Tracheal epithelial cell (primary cell): ENCODE measurements around the gene ZNF627. TPM values are rescaled to one million over a fixed set of nuclear protein-coding genes. Genes with fewer than 3 reads are reported as not detected.

Experiments used
- total RNA-seq: library from RNA; depleted of rRNA; stranded (reverse); fragments of >200 nt; gene quantifications from 2 replicates; pipeline ENCODE4 v1.2.1, GENCODE V29; 2014

Gene ZNF627
- 22.6 and 24.6 TPM in 2 replicates for total RNA-seq

DNA sequence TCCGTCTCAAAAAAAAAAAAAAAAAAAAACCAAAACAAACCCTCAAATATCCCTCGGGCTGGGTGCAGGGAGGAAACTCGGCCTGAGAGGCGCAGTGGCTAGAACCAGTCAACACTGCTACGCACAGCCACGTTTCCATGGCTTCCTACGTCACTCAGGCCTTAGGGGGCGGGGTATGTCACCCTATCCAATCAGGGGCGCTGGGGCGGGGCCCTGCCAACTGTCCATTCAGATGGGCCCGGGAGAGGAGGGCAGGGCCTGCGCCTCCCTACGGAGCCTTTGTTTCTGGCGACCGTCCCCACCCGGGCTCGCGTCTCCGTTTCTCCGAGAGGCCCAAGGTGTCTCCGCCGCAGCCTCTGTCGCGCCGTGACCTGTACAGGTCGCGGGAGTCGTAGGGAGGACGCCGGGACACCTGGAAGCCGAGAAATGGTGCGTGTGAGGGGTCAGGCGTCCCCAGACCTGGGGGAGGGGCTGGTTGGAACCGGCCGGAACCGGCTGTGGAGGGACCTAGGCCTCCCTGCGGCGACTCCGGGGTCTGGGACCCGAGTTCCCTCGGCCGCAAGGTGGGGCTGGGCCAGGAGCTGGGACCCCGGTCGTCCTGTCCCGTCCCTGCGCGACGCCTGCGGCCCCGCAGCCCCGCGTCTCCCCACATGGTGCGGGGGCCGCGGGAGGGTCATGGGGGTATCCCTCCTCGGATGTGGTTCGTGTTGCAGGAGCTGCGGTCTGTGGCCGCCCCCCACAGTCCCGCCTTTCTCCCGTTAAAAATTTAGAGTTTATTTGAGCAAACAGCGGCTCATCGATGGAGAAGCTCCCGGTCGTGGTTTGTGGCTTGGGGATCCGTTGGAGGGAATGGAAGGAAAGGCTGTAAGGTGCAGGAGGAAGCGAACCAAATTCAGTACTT is at the start of gene ZNF627:
ZNF627 (plus strand) TSS at position 282 of the 901 bp plus-strand sequence; CDS start at position 427, 145 bp downstream.

DNA sequence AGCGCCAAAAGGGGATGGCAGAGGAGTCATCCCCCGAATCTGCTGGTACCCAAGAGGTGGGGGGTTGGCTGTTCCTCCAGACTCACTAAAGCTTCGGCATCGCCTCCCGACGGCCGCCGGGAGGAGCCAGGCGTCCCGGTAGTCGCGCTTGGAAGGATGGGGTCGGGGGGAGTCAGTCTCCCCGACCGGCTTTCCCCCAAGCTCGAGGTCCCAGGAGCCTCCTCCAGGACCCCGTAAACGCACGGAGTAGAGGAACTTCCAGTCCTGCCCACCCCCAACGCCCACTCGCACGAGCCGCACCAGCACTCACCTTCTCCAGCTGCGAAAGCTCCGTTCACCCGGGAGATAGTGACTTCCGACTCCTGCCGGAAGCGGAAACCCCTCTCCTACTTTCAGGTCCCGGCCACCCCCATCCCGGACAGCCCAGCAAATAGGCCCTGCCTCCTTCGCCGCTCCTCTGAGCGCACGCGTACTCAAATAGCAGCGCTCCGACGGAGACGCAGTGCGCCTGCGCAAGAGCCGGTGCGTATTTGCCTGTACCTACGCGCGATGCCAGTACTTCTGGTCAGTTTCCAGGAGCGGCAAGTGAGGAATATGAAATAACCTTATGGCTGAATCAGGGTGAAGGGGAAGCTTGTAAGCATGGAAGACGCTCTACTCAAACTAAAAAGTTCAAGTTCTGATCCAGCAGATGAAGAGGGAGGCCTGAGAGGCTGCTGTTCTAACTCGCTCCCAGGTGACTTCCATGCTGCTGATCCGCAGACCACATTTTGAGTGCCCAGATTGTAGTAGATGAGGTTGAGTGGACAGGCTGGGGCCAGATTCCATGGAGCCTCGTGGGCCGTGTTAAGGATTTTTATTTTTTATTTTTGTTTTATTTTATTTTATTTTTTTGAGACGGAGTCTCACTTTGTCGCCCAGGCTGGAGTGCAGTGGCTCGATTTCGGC is 38.1 kb upstream of the ZNF627 start, which contains the start of gene ELOF1:
ELOF1 (minus strand) TSS at position 350 of the 948 bp plus-strand sequence. CDS start 4,883 bp downstream, outside the sequence.

GRCh38 chr19:11577451-11578257 is 19.6 kb upstream of the ZNF627 start, which contains the start of gene ACP5:
Gene ACP5, minus strand, starts transcription at chr19:11577645. Its CDS starts 328 bp downstream, at chr19:11577317.

Other genes with a start within 250 kb of the ZNF627 start
- 4.1 and 5.3 TPM in 2 replicates for gene PLPPR2, start 242.1 kb upstream of the ZNF627 start, total RNA-seq
- gene SWSAP1, start 222.8 kb upstream of the ZNF627 start, total RNA-seq: 0.21 and 0.72 TPM in 2 replicates
- 0.85 and 0.96 TPM in 2 replicates for gene EPOR, start 213.2 kb upstream of the ZNF627 start, total RNA-seq
- gene RGL3, start 178.2 kb upstream of the ZNF627 start, total RNA-seq: 1.4 TPM in 1 of 2 replicates, not detected in the other
- under 0.01 TPM in 1 of 2 replicates, not detected in the other for gene ODAD3, start 162.4 kb upstream of the ZNF627 start, total RNA-seq
- 107 TPM in 2 replicates for gene PRKCSH, start 161.8 kb upstream of the ZNF627 start, total RNA-seq
- not detected in 2 replicates for gene ELAVL3, start 116.4 kb upstream of the ZNF627 start, total RNA-seq
- gene ZNF653, start 91.6 kb upstream of the ZNF627 start, total RNA-seq: 6.6 and 11.1 TPM in 2 replicates
- gene ECSIT, start 68.3 kb upstream of the ZNF627 start, total RNA-seq: 41.2 and 71.0 TPM in 2 replicates
- 1.7 TPM in 1 of 2 replicates, not detected in the other for gene CNN1, start 58.6 kb upstream of the ZNF627 start, total RNA-seq
- gene ELOF1, start 38.3 kb upstream of the ZNF627 start, total RNA-seq: 27.1 and 28.9 TPM in 2 replicates
- 46.7 and 66.5 TPM in 2 replicates for gene ACP5, start 19.8 kb upstream of the ZNF627 start, total RNA-seq
- 6.4 and 8.7 TPM in 2 replicates for gene ZNF823, start 141.5 kb downstream of the ZNF627 start, total RNA-seq
- gene ZNF441, start 169.5 kb downstream of the ZNF627 start, total RNA-seq: 4.6 and 6.4 TPM in 2 replicates
- gene ZNF491, start 201.0 kb downstream of the ZNF627 start, total RNA-seq: 0.72 and 0.85 TPM in 2 replicates
- 8.4 and 9.6 TPM in 2 replicates for gene ZNF440, start 216.8 kb downstream of the ZNF627 start, total RNA-seq